Panc1 (cell line): ENCODE results near the gene PTPRJ. TPM values are rescaled to one million over a fixed set of nuclear protein-coding genes. Genes with fewer than 3 reads are reported as not detected.

Experiments used
- ATAC-seq: fragments of 200-7000 bp; cut with Tn5 transposase; 2 replicates; pipeline ENCODE4 v1.9.1; 2020; ENCODE audit warnings: mild to moderate bottlenecking, moderate library complexity
- BruUV-seq: library from RNA; stranded (reverse); fragments of 400-500 nt; replicated peaks from 2 replicates; lab custom pipeline; 2021; lab: Mats Ljungman, UMichigan
- CTCF ChIA-PET: fragments of 300-600 bp; sonication (Branson Sonifier 250); formaldehyde crosslinking; loops from one replicate; lab custom pipeline; 2022; ENCODE audit warnings: antibody characterized with exemption; lab: Charles Lee
- POLR2A ChIA-PET: fragments of 300-600 bp; sonication (Branson Sonifier 250); formaldehyde crosslinking; loops from one replicate; lab custom pipeline; 2022; ENCODE audit warnings: antibody characterized with exemption; lab: Charles Lee
- DNase-seq: peaks from one replicate; pipeline ENCODE4 v3.0.0-alpha.2; 2010; ENCODE audit warnings: low read depth, low spot score
- H3K27ac ChIP-seq: 2 replicates; pipeline ENCODE4 v1.5.1; 2011; ENCODE audit warnings: mild to moderate bottlenecking, low read length, inconsistent platforms
- H3K27me3 ChIP-seq: fragments of 200-500 bp; sonication (Bioruptor generic); 2 replicates; pipeline ENCODE4 v1.6.0; 2014; ENCODE audit warnings: low read length, inconsistent platforms; ENCODE audit not compliant: control insufficient read depth, insufficient read depth
- H3K36me3 ChIP-seq: fragments of 200-500 bp; sonication (Bioruptor generic); 2 replicates; pipeline ENCODE4 v1.5.1; 2014; ENCODE audit warnings: inconsistent platforms, mild to moderate bottlenecking, low read length, moderate library complexity; ENCODE audit not compliant: control insufficient read depth, insufficient read depth
- H3K4me1 ChIP-seq: 2 replicates; pipeline ENCODE4 v1.5.1; 2011; ENCODE audit warnings: inconsistent platforms, mild to moderate bottlenecking, low read length, moderate library complexity; ENCODE audit not compliant: control insufficient read depth, insufficient read depth
- H3K4me3 ChIP-seq, 2 experiments: 2 replicates each; pipeline ENCODE4 v1.5.1; 2011 to 2012; ENCODE audit warnings: low read depth in 2 of 2, low read length in 2 of 2, mild to moderate bottlenecking in 2 of 2, inconsistent platforms in 1 of 2, moderate library complexity in 1 of 2
- H3K9me3 ChIP-seq: fragments of 200-500 bp; sonication (Bioruptor generic); 2 replicates; pipeline ENCODE4 v1.5.1; 2014; ENCODE audit warnings: low read depth, mild to moderate bottlenecking, inconsistent platforms, low read length, moderate library complexity; ENCODE audit not compliant: control insufficient read depth, insufficient read depth
- CTCF ChIP-seq: fragments of 450-650 bp; IDR thresholded peaks from 2 replicates; pipeline ENCODE4 v1.5.1; 2017; ENCODE audit warnings: mild to moderate bottlenecking
- POLR2AphosphoS5 ChIP-seq: IDR thresholded peaks from 2 replicates; pipeline ENCODE4 v1.6.1; 2012; ENCODE audit warnings: mild to moderate bottlenecking, low read depth, low read length, moderate library complexity
- REST ChIP-seq, 2 experiments: IDR thresholded peaks; 2 replicates each; pipeline ENCODE4 v1.6.1; 2011 to 2012; ENCODE audit warnings: low read depth in 2 of 2, control low read depth in 1 of 2, low read length in 1 of 2, mild to moderate bottlenecking in 1 of 2, moderate library complexity in 1 of 2; ENCODE audit not compliant: insufficient read depth in 1 of 2
- SIN3A ChIP-seq: IDR thresholded peaks from 2 replicates; pipeline ENCODE4 v1.6.1; 2012; ENCODE audit warnings: low read depth, mild to moderate bottlenecking, low read length, moderate library complexity, borderline replicate concordance; ENCODE audit not compliant: insufficient read depth
- TCF7L2 ChIP-seq: IDR thresholded peaks from 2 replicates; pipeline ENCODE4 v1.6.1; 2011; ENCODE audit warnings: mild to moderate bottlenecking, low read depth, low read length, inconsistent platforms
- in situ Hi-C: cut with HindIII; loops from 2 replicates; pipeline ENCODE4 v1.10.0; 2016; ENCODE audit warnings: low sequenced_read_pairs, low pct_unique_long_range_greater_than_20kb
- intact Hi-C: fragments of 100-400 bp; cut with micrococcal nuclease; formaldehyde crosslinking; loops from one replicate; pipeline ENCODE4 v1.10.0; 2022; ENCODE audit not compliant: unreplicated experiment
- total RNA-seq: library from RNA; stranded (reverse); gene quantifications from one replicate; pipeline ENCODE4 v1.2.1, GENCODE V29; 2021; ENCODE audit not compliant: unreplicated experiment

The PTPRJ gene
- total RNA-seq, 1 experiment from 2014 or later = 73.6 TPM

- DNase-seq (no peak), ATAC-seq (no peak)
- H3K9me3 ChIP-seq = no peaks in the 10 kb centered on the region
- H3K27ac ChIP-seq = no peak overlapping the region
- H3K4me1 ChIP-seq = peaks cover 18% of the 10 kb centered on the region
- no TSS peak for BruUV-seq
- no peaks in the 10 kb centered on the region for H3K27me3 ChIP-seq
- H3K4me3 ChIP-seq = no peak overlapping the region
- H3K36me3 ChIP-seq = no peaks in the 10 kb centered on the region
- in situ Hi-C loops = no loop called here
- intact Hi-C loops = no loop called here
- no peak for TF ChIP-seq CTCF
- no peak for TF ChIP-seq REST (IDR thresholded peaks at IDR 0.05; ENCODE audit: insufficient read depth in 1 of 2, low read depth in 2 of 2, low read length in 1 of 2)
- no peak for TF ChIP-seq SIN3A
- no peak for TF ChIP-seq TCF7L2
- no peak for TF ChIP-seq POLR2AphosphoS5
- ChIA-PET POLR2A (no interaction called here), CTCF (no interaction called here)
Measured at GRCh38 chr11:48011798-48012391, 31.5 kb downstream of the PTPRJ start.

GRCh38 chr11:48013269-48013901, 33.0 kb downstream of the PTPRJ start:
- H3K4me3 ChIP-seq = no peak overlapping the region
- in situ Hi-C loops = no loop called here
- H3K27ac ChIP-seq = 0 out of 2 replicates have a peak overlapping the region, but pooled peaks have one; percentile 29
- H3K36me3 ChIP-seq = no peaks in the 10 kb centered on the region
- ChIA-PET POLR2A (no interaction called here), CTCF (interaction anchor here (0.6 kb wide), 1 partner anchor 92 kb away, joined by 4 read pairs; no protein-coding TSS in a partner anchor)
- no peaks in the 10 kb centered on the region for H3K27me3 ChIP-seq
- no peak for TF ChIP-seq CTCF
- no peak for TF ChIP-seq REST (IDR thresholded peaks at IDR 0.05; ENCODE audit: insufficient read depth in 1 of 2, low read depth in 2 of 2, low read length in 1 of 2)
- no peak for TF ChIP-seq TCF7L2
- no peak for TF ChIP-seq POLR2AphosphoS5
- no peak for TF ChIP-seq SIN3A
- no TSS peak for BruUV-seq
- no peak for DNase-seq
- no peaks in the 10 kb centered on the region for H3K9me3 ChIP-seq
- peak; percentile 54 for ATAC-seq
- intact Hi-C loops = no loop called here
- H3K4me1 ChIP-seq = peaks cover 28% of the 10 kb centered on the region
